Measurements from ENCODE around the gene YY1AP1. TPM values are rescaled to one million over a fixed set of nuclear protein-coding genes. Genes with fewer than 3 reads are reported as not detected.

Gene YY1AP1
- polyA plus RNA-seq, 1 of the 3 experiments (the other 2 are of a cell fraction): 45.0 TPM

- WGBS (ENCODE audit: low lambda C conversion rate): 73% methylated on average over 3 of the region's 3 CpGs
- Histone ChIP-seq H3K27ac (ENCODE audit: low read depth in 2 of 2, low read length in 1 of 2) (no peak overlapping the region), H3K9me2 (no peaks in the 10 kb centered on the region), H3F3A (replicated peaks; ENCODE audit: insufficient read depth) (peaks cover 8% of the 10 kb centered on the region), H3K79me2 (ENCODE audit: insufficient read depth) (peaks cover 15% of the 10 kb centered on the region), H3K27me3 (ENCODE audit: insufficient read depth) (no peaks in the 10 kb centered on the region), H3K9ac (no peak overlapping the region), H3K36me3 (replicated peaks in 1 of 2; ENCODE audit: control insufficient read depth in 1 of 2, insufficient read depth in 2 of 2, low read length in 1 of 2) (peaks cover 0 to 22% of the 10 kb centered on the region in 2 experiments), H3K4me2 (no peak overlapping the region), H3K9me3 (no peaks in the 10 kb centered on the region; the same call in 1 of the 2 replicates), H2AFZ (ENCODE audit: low read depth) (no peak overlapping the region), H3K4me3 (ENCODE audit: low read depth in 2 of 2, low read length in 1 of 2) (no peak overlapping the region; a peak in 1 of 4 replicates), H3K4me1 (ENCODE audit: control insufficient read depth in 1 of 2, insufficient read depth in 2 of 2, low read depth in 1 of 2, low read length in 1 of 2) (no peaks in the 10 kb centered on the region; a peak in 2 of 4 replicates), H4K20me1 (ENCODE audit: insufficient read depth) (no peaks in the 10 kb centered on the region)
- DNase-seq: no peak
- CTCF ChIA-PET: interaction anchor here (0.6 kb wide), 1 partner anchor 23 kb away, joined by 3 read pairs; no protein-coding TSS in a partner anchor
- no peak for TF ChIP-seq IRF3 (IDR thresholded peaks at IDR 0.05; ENCODE audit: low read depth, low read length)
- TF ChIP-seq YY1 (IDR thresholded peaks at IDR 0.05; ENCODE audit: low read depth): no peak
- TF ChIP-seq TAF1 (IDR thresholded peaks at IDR 0.05; ENCODE audit: borderline replicate concordance, low read depth, low read length): no peak
- no peak for TF ChIP-seq FOSL2 (IDR thresholded peaks at IDR 0.05; ENCODE audit: borderline replicate concordance, low read depth)
- no peak for TF ChIP-seq MXI1 (IDR thresholded peaks at IDR 0.05; ENCODE audit: low read depth, low read length)
- no peak for TF ChIP-seq RXRA (IDR thresholded peaks at IDR 0.05; ENCODE audit: borderline replicate concordance, low read depth)
- no peak for TF ChIP-seq FOXM1 (IDR thresholded peaks at IDR 0.05; ENCODE audit: low read depth)
- TF ChIP-seq JUND (IDR thresholded peaks at IDR 0.05): no peak
- TF ChIP-seq RAD21 (IDR thresholded peaks at IDR 0.05; ENCODE audit: low read length): no peak
- no peak for TF ChIP-seq POLR2AphosphoS5 (IDR thresholded peaks at IDR 0.05; ENCODE audit: low read depth, low read length)
- TF ChIP-seq, protein P1, sequence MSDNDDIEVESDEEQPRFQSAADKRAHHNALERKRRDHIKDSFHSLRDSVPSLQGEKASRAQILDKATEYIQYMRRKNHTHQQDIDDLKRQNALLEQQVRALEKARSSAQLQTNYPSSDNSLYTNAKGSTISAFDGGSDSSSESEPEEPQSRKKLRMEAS (IDR thresholded peaks at IDR 0.05; ENCODE audit: low read depth): no peak
- no peak for TF ChIP-seq MEF2A (IDR thresholded peaks at IDR 0.05; ENCODE audit: borderline replicate concordance, low read depth)
- no peak for TF ChIP-seq USF1 (IDR thresholded peaks at IDR 0.05; ENCODE audit: borderline replicate concordance, low read depth)
- TF ChIP-seq EZH2phosphoT487 (IDR thresholded peaks at IDR 0.05; ENCODE audit: borderline replicate concordance, low read depth): no peak
- TF ChIP-seq CTCF (IDR thresholded peaks at IDR 0.05): no peak
- TF ChIP-seq, protein P2, sequence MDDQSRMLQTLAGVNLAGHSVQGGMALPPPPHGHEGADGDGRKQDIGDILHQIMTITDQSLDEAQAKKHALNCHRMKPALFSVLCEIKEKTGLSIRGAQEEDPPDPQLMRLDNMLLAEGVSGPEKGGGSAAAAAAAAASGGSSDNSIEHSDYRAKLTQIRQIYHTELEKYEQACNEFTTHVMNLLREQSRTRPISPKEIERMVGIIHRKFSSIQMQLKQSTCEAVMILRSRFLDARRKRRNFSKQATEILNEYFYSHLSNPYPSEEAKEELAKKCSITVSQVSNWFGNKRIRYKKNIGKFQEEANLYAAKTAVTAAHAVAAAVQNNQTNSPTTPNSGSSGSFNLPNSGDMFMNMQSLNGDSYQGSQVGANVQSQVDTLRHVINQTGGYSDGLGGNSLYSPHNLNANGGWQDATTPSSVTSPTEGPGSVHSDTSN (IDR thresholded peaks at IDR 0.05): no peak
- no peak for TF ChIP-seq ZBTB33 (IDR thresholded peaks at IDR 0.05; ENCODE audit: borderline replicate concordance, low read depth)
- no peak for TF ChIP-seq REST (IDR thresholded peaks at IDR 0.05; ENCODE audit: low read depth, low read length)
- TF ChIP-seq RCOR1 (IDR thresholded peaks at IDR 0.05; ENCODE audit: low read length): no peak
- TF ChIP-seq RFX5 (IDR thresholded peaks at IDR 0.05; ENCODE audit: low read length): no peak
- POLR2A ChIA-PET: no interaction called here
Measured at GRCh38 chr1:155643230-155643629, 45.3 kb downstream of the YY1AP1 start.

All from SK-N-SH (cell line).